ENCODE data around the gene RINT1.

RINT1 gene

DNA sequence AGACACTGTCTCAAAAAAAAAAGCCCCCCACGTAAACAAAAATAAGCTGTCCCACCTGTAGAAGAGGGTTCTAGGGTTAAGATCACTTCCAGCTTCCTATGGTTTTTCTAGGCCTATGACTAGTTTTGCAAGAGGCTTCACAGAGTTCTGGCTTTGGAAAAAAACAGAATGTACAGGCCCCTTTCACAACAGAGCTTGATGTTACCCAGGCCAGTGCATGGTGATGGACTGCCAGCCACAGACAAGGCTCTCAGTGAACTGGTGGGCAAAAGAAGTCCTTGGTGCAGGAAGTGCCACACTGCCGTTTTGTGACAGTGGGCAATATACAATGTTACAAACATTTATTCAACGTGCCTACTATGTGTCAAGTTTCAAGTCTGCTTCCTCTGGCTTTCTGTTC, 67.5 kb downstream of the RINT1 start:
- DNase-seq (ENCODE audit: low read depth in 2 of 2): no peak

DNA sequence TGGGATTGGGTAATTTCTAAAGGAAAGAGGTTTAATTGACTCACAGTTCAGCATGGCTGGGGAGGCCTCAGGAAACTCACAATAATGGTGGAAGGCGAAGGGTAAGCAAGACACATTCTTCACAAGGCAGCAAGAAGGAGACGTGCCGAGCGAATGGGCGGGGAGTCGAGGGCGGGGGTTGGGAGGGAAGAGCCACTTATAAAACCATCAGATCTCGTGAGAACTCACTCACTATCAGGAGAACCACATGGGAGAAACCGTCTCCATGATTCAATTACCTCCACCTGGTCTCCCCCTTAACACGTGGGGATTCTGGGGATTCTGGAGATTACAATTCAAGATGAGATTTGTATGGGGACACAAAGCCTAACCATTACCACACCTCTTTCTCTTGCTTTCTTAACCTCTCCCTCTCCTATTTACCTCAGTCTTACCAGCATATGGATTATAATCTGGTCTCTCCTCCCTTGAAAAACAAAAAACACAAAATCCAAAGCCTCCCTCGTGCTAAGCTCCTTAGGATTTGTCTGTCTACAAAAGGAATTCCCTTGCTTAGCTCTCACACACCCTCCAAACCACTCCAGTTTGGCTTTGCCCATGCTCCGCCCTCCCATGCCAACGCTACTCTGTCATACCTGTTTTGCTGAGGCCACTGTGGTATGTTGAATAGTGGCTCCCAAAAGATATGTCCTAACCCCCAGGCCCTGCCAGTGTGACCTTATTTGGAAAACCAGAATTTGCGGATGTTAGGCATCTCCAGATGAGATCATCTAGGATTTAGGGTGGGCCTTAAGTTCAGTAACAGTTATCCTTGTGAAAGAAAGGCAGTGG, 68.9 kb downstream of the RINT1 start:
- no peak for DNase-seq (ENCODE audit: low read depth in 2 of 2)

DNA sequence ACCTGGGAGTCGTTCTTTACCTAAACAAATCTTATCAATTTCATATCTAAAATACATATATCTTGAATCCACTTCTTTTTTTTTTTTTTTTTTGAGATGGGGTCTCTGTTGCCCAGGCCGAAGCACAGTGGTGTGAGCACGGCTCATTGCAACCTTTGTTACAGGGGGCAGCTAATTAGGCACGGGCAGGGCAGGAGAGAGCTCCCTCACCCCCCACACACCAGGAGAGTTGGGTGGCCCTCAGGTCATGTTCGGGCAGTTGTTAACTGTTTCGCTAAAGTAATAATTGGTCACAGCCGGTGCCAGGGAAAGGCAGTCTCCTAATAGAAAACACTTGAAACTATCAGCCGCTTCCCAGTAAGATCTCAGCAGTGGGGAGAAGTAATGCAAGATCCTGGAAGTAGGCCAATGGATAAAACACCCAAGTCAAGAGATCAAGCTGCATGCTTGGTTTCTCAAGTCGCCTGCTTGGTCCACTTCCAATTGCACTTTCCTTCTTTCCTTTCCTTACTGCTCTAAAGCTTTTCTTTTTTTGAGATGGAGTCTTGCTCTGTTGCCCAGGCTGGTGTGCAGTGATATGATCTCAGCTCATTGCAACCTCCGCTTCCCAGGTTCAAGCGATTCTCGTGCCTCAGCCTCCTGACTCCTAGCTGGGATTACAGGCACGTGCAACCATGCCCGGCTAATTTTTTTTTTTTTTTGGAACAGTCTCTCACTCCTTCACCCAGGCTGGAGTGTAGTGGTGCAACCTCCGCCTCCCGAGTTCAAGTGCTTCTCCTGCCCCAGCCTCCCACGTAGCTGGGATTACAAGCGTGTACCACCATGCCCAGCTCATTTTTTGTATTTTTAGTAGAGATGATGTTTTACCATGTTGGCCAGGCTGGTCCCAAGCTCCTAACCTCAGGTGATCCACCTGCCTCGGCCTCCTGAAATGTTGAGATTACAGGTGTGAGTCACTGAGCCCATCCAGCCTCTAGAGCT, 70.6 kb downstream of the RINT1 start:
- no peak for DNase-seq (ENCODE audit: low read depth in 2 of 2)

DNA sequence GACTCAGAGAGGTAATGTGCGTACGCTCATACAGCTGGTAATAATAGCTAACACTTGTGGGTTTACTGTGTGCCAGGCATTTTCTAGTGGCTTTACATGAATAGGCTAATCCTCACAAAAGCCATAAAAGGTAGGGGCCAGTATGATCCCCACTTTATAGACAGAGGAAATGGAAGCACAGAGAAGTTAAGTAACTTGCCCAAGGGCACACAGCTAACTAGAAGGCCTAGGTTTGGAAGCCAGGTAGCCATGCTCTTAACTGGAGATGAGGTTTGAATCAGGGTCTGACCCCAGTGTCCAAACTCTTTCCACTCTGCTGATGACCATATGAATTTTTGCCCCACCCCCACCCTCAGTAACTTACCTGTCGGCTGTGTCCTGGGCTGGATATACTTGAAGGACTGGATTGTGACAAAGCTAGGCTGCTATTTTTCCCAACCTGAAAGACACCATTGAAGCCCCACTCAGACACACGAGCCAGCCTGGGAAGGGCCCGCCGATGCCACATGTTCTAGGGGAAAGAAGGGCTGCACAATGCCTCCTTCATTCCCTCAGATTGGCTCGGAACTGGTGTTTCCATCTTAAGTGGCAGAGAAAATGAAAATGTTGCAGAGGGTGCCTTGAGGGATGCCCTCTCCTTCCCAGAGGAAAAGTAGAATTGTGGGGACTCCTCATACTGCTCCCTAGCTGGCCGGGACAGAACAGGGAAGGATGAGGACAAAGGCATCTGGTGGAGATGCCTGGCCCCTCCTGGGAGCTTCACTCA, 78.3 kb downstream of the RINT1 start:
- no peak for DNase-seq (ENCODE audit: low read depth in 2 of 2)

DNA sequence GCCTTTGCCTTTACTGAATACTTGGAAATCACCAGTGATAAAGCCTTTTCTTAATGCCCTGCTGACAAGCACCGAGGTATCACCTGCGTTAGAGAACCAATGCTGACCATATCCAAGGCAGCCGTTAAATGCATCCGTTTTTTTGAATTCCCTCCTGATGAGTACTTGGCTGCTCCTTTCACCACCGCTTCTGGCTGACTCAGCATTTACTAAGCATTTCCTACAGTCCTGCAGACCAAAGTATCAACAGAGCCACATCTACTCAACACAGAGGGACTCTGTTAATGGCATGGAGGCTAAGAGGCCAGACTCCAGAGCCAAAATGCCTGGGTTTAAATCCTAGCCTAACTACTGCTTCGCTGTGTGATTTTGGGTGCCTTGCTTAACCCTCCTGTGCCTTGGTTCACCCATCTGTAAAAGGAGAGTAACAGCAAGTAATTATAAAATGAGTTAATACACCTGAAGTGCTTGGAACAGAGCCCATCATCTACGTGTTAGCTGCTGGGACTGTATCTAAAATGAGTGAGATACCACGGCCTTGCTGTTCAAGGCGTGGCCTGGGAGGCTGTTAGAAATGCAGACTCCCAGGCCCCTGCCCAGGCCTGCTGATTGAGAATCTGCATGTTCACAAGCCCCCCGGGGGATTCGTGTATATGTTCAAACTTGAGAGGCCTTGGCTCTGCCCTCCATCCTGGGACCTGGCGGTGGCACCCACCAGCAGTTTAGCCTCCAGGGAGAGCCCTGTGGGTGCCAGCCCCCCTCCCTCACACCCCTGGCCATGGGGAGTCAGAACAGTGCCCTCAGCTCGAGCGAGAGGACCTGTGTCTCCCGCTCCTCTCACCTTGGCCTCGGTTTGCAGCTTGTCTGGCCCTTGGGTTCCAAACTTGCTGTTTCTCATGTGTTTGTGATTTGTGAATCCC, 80.1 kb downstream of the RINT1 start:
- DNase-seq (ENCODE audit: low read depth in 2 of 2): no peak

DNA sequence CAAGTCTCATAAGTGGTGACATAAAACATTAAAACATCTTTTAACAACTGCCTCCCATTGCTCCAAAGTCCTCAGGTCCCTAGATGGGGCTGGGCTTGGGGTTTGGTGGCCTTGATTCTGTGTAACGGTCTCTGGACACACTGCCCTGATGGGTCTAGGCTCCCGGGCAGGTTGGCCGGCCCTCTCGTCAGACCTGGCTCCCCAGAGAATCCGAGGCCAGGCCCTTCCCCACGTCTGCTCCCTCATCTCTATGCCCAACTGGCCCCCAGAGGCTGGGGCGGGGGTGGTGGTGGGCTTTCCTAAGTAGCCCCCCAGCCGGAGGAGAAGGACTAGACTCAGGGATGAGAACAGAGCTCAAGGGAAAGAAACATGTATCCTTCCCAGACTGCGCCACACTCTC, 80.8 kb downstream of the RINT1 start:
- no peak for DNase-seq (ENCODE audit: low read depth in 2 of 2)

DNA sequence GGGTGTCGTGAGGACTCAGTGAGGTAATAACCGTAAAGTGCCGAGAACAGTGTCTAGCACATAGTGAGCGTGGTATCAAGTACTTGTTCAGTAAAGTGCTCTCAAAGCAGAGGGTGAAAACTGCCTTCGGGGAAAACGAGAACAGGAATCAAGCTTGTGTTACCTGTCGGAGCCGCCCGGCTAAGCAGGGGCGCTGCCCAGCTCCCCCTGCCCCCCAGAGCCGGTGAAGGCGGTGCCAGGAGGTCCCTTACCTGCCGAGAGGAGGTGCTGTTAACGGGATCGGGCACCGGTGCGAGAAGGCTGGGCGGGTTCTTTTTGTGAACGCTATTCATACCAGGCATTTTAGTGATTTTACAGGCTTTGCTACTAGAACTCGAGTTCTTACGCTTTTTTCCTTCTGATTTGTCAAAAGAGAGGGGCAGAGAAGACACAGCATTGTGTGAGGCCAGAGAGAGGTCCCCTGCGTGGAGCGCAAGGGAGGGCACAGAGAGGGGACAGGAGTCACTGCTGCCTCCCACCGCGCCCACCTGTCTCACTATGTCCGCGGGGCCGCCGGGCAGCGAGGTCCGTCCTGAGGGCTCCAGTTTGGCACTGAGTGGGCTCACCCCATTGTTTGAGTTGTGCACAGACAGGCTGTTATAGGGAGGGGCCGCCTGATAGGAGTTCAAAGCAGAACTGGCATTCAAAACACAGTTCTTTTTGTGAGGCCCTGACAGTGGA, 81.8 kb downstream of the RINT1 start:
- no peak for DNase-seq (ENCODE audit: low read depth in 2 of 2)

DNA sequence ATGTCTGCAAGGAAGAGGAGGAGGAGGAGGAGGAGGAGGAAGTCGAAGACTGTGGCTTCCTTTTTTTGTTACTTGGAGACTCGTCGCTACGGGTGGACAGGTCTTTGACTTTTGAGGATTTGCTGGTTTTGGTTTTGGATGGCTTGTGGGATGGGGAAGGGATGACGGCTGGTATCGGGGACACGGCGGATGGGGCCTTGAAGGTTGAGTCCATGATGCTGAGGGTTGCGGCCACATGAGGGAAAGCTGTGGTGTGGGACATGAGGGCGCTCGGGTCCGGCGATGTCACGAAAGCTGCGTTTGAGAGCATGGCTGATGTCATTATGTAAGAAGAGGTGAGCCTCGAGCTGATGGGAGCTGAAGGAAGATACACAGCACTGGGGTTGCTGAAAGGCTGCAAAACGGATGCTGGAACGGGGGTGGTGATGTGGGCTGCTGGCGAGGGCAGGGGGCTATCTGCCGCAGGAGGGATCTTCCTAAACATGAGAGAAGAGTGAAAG, 82.4 kb downstream of the RINT1 start:
- no peak for DNase-seq (ENCODE audit: low read depth in 2 of 2)
